Esophagus squamous epithelium (tissue), 5 donors: ENCODE results near the gene CCDC18. TPM values are rescaled to one million over a fixed set of nuclear protein-coding genes. Genes with fewer than 3 reads are reported as not detected.

ENCODE experiments used
- DNase-seq: peaks from one replicate; lab custom pipeline; 2025; lab: John Stamatoyannopoulos, UW
- H3K27ac ChIP-seq, 4 donors: fragments of 200-600 bp; sonication (generic); one replicate each; pipeline ENCODE4 v1.5.1; 2016 to 2019; ENCODE audit warnings: mild to moderate bottlenecking in 1 of 4
- H3K27me3 ChIP-seq, 4 donors: fragments of 200-600 bp; sonication (generic); 1 replicate in 3 of 4; 2 replicates in 1 of 4; pipeline versions ENCODE4 v1.5.1 to v1.6.0; 2017 to 2021; ENCODE audit warnings: antibody characterized with exemption in 1 of 4
- H3K36me3 ChIP-seq, 3 donors: fragments of 200-600 bp; sonication (generic); one replicate each; pipeline ENCODE4 v1.5.1; 2016 to 2019
- H3K4me1 ChIP-seq, 3 donors: fragments of 200-600 bp; sonication (generic); one replicate each; pipeline ENCODE4 v1.5.1; 2017 to 2019
- H3K4me3 ChIP-seq, 4 donors: fragments of 200-600 bp; sonication (generic); 1 replicate in 3 of 4; 2 replicates in 1 of 4; pipeline ENCODE4 v1.5.1; 2016 to 2019; ENCODE audit warnings: mild to moderate bottlenecking in 2 of 4, moderate library complexity in 1 of 4
- H3K9me3 ChIP-seq, 3 donors: fragments of 200-600 bp; sonication (generic); one replicate each; pipeline ENCODE4 v1.5.1; 2016 to 2019
- POLR2A ChIP-seq, 4 donors: fragments of 450-650 bp; IDR thresholded peaks; one replicate each; pipeline ENCODE4 v1.6.1; 2017; ENCODE audit warnings: antibody characterized with exemption in 4 of 4, mild to moderate bottlenecking in 4 of 4, moderate library complexity in 3 of 4
- WGBS, 2 donors: methylation state at CpG; one replicate each; pipeline ENCODE4 v1.1.5; 2018; 5-methylcytosine and 5-hydroxymethylcytosine counted together
- intact Hi-C: fragments of 100-400 bp; cut with DNase I; formaldehyde crosslinking; loops from one replicate; pipeline ENCODE4 v1.15.0; 2022
- total RNA-seq, 4 donors: library from RNA; depleted of rRNA; stranded (reverse); fragments of >200 nt; gene quantifications; one replicate each; pipeline ENCODE4 v1.1.0, GENCODE V29; 2016
- TF ChIP-seq, protein P1 (sequence below), 6 experiments: fragments of 450-650 bp in 4 of 6; fragments of 200-600 bp in 2 of 6; sonication (generic) in 2 of 6; IDR thresholded peaks; one replicate each; pipeline ENCODE4 v1.5.1; 2016 to 2019; ENCODE audit warnings: antibody characterized with exemption in 6 of 6, mild to moderate bottlenecking in 4 of 6, moderate library complexity in 4 of 6
- donor health status: DM: yes; HTN: yes; CAD: no.

CCDC18 gene
- total RNA-seq, 4 donors from 2014 or later = 6.1 to 11.7 (median 7.0) TPM

DNA sequence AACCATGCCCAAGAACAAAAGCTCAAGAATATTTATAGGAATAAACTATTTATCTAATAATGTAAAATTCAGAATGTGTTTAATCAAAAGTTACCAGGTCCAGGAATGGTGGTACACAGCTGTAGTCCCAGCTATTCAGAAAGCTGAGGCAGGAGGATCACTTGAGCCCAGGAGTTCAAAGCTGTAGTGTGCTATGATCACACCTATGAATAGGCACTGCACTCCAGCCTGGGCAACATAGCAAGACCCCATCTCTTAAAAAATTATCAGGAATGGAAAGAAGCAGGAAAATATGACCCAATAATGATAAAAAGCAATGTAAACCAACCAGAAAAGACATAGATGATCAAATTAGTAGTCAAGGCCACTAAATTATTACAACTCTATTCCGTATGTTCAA lies 103.0 kb downstream of the CCDC18 start:
- WGBS, 2 donors = 88 to 95% methylated on average over 1 of the region's 1 CpG
- H3K27ac ChIP-seq = no peak overlapping the region
- TF ChIP-seq, protein P1, sequence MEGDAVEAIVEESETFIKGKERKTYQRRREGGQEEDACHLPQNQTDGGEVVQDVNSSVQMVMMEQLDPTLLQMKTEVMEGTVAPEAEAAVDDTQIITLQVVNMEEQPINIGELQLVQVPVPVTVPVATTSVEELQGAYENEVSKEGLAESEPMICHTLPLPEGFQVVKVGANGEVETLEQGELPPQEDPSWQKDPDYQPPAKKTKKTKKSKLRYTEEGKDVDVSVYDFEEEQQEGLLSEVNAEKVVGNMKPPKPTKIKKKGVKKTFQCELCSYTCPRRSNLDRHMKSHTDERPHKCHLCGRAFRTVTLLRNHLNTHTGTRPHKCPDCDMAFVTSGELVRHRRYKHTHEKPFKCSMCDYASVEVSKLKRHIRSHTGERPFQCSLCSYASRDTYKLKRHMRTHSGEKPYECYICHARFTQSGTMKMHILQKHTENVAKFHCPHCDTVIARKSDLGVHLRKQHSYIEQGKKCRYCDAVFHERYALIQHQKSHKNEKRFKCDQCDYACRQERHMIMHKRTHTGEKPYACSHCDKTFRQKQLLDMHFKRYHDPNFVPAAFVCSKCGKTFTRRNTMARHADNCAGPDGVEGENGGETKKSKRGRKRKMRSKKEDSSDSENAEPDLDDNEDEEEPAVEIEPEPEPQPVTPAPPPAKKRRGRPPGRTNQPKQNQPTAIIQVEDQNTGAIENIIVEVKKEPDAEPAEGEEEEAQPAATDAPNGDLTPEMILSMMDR (IDR thresholded peaks at IDR 0.05) = no peak
- TF ChIP-seq POLR2A (IDR thresholded peaks at IDR 0.05) = no peak
- no peak overlapping the region for H3K4me3 ChIP-seq
- no peaks in the 10 kb centered on the region for H3K4me1 ChIP-seq
- DNase-seq = no peak
- intact Hi-C loops = no loop called here
- H3K27me3 ChIP-seq = no peaks in the 10 kb centered on the region
- H3K9me3 ChIP-seq = no peaks in the 10 kb centered on the region
- H3K36me3 ChIP-seq = peaks cover 0 to 10% (median 0%) of the 10 kb centered on the region in 3 donors

DNA sequence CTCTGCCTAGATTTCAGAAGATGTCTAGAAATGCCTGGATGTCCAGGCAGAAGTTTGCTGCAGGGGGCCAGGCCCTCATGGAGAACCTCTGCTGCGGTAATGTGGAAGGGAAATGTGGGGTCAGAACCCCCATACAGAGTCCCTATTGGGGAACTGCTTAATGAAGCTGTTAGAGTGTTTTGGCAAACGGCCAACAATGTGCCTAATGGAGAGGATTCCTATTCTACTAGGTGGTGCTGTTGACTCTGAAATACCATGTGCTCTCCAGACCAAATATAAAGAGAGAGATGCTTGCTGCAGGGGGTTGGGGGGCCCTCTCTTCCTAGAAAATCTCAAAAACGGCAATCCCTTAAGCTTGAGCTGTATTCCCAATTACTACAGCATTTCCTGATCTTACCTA lies 108.0 kb downstream of the CCDC18 start:
- no peaks in the 10 kb centered on the region for H3K27me3 ChIP-seq
- peaks cover 0 to 19% (median 0%) of the 10 kb centered on the region in 3 donors for H3K36me3 ChIP-seq
- no peak for DNase-seq
- H3K4me1 ChIP-seq = no peaks in the 10 kb centered on the region
- TF ChIP-seq, protein P1 (IDR thresholded peaks at IDR 0.05) = no peak
- TF ChIP-seq POLR2A (IDR thresholded peaks at IDR 0.05) = no peak
- H3K4me3 ChIP-seq = no peak overlapping the region
- 73 to 84% methylated on average over 3 of the region's 3 CpGs for WGBS, 2 donors
- no peaks in the 10 kb centered on the region for H3K9me3 ChIP-seq
- no peak overlapping the region for H3K27ac ChIP-seq
- intact Hi-C loops = no loop called here

DNA sequence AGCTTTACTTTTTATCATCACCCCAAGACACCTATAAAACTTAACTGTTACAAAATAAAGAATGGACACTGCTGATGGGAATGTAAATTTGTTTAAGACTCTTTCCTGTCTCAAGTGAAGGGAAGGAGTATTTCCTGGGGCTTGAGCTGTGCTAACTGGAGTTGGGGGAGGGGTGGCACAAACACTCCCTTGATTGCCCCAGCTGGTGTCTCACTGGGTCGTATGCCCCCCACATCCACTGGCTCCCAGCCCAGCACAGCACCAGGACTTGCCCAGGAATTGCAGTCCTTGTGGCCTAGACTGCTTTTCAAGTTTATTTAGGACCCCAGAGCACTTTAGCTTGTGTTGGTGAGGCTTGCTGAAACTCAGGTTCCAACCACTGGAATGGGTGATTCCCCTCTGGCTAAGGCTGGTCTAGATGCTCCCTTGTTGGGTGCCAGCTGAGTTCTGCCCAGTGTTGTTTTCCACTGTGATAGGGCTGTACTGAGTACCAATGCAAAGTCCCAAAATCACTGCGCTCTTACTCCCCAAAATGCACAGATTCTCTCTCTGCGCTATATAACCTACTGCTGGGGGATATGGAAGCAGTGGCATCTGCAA lies 116.1 kb downstream of the CCDC18 start:
- Histone ChIP-seq H3K27me3 (no peaks in the 10 kb centered on the region), H3K27ac (no peak overlapping the region), H3K9me3 (no peaks in the 10 kb centered on the region), H3K36me3 (peaks cover 0 to 4% (median 0%) of the 10 kb centered on the region in 3 donors), H3K4me3 (no peak overlapping the region), H3K4me1 (no peaks in the 10 kb centered on the region)
- WGBS, 2 donors = 78 to 92% methylated on average over 3 of the region's 3 CpGs
- TF ChIP-seq, protein P1 (IDR thresholded peaks at IDR 0.05) = no peak
- no peak for DNase-seq
- intact Hi-C loops = no loop called here

DNA sequence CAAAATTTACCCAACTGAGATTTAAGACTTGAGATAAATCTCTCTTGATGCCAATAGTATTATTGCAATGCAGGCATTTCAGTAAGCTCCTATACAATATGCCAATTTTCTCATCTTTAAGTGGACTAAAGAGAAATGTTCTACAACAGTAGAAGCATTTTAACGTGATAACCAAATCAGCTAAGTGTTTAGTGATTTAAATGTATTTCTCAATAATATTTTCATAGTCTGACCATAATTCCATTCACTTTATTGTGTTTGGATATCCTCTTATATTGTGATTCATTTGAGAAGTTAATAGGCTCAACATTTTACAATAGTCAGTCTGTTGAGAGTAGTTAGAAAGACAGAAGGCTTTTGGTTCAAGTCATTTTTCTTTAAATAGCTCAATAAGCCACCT lies 120.6 kb downstream of the CCDC18 start:
- no peak for DNase-seq
- Histone ChIP-seq H3K27ac (no peak overlapping the region), H3K4me3 (no peak overlapping the region), H3K36me3 (peaks cover 0 to 4% (median 0%) of the 10 kb centered on the region in 3 donors), H3K27me3 (no peaks in the 10 kb centered on the region), H3K9me3 (no peaks in the 10 kb centered on the region), H3K4me1 (no peaks in the 10 kb centered on the region)
- no peak for TF ChIP-seq POLR2A (IDR thresholded peaks at IDR 0.05)
- TF ChIP-seq, protein P1 (IDR thresholded peaks at IDR 0.05) = no peak
- 71 to 81% methylated on average over 1 of the region's 1 CpG for WGBS, 2 donors
- intact Hi-C loops = loop anchor here (10.0 kb wide), 1 partner anchor 134 kb away; no protein-coding TSS in a partner anchor

DNA sequence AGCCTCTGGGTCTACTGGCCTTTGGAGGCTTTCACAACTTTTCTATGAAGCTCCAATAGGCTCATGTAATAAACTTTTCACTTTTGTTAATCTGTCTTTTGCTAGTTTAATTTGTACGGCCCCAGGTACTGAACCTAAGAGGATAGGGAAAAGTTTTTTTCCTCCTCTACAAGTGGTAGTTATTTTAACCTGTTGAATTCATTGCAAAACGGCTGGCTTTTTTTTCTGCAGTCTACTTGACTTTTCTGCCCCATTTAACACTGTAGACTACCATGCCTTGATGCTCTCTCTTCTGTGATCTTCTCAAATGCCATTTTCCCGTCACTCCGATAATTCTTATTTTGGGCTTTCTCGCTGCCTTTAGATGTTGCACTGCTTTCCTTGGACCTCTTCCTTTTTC lies 121.6 kb downstream of the CCDC18 start:
- intact Hi-C loops = loop anchor here (10.0 kb wide), 1 partner anchor 133 kb away; no protein-coding TSS in a partner anchor
- no peak for DNase-seq

More for the DNA sequence above, 121.6 kb downstream of the CCDC18 start:
- Histone ChIP-seq H3K4me3 (no peak overlapping the region), H3K4me1 (no peaks in the 10 kb centered on the region), H3K36me3 (peaks cover 0 to 4% (median 0%) of the 10 kb centered on the region in 3 donors), H3K9me3 (no peaks in the 10 kb centered on the region), H3K27me3 (no peaks in the 10 kb centered on the region), H3K27ac (no peak overlapping the region)
- 80 to 85% methylated on average over 5 of the region's 5 CpGs for WGBS, 2 donors
- TF ChIP-seq, protein P1 (IDR thresholded peaks at IDR 0.05) = no peak
- TF ChIP-seq POLR2A (IDR thresholded peaks at IDR 0.05) = no peak
